Measurements from ENCODE around the gene TMEM182.

GRCh38 chr2:102792568-102793208 is 30.9 kb downstream of the TMEM182 start:
- TF ChIP-seq, protein P1, sequence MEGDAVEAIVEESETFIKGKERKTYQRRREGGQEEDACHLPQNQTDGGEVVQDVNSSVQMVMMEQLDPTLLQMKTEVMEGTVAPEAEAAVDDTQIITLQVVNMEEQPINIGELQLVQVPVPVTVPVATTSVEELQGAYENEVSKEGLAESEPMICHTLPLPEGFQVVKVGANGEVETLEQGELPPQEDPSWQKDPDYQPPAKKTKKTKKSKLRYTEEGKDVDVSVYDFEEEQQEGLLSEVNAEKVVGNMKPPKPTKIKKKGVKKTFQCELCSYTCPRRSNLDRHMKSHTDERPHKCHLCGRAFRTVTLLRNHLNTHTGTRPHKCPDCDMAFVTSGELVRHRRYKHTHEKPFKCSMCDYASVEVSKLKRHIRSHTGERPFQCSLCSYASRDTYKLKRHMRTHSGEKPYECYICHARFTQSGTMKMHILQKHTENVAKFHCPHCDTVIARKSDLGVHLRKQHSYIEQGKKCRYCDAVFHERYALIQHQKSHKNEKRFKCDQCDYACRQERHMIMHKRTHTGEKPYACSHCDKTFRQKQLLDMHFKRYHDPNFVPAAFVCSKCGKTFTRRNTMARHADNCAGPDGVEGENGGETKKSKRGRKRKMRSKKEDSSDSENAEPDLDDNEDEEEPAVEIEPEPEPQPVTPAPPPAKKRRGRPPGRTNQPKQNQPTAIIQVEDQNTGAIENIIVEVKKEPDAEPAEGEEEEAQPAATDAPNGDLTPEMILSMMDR (IDR thresholded peaks at IDR 0.05): no peak
- TF ChIP-seq EP300 (IDR thresholded peaks at IDR 0.05) (no peak), POLR2A (IDR thresholded peaks at IDR 0.05) (no peak)
